ENCODE results near the gene CLEC20A.

The CLEC20A gene

DNA sequence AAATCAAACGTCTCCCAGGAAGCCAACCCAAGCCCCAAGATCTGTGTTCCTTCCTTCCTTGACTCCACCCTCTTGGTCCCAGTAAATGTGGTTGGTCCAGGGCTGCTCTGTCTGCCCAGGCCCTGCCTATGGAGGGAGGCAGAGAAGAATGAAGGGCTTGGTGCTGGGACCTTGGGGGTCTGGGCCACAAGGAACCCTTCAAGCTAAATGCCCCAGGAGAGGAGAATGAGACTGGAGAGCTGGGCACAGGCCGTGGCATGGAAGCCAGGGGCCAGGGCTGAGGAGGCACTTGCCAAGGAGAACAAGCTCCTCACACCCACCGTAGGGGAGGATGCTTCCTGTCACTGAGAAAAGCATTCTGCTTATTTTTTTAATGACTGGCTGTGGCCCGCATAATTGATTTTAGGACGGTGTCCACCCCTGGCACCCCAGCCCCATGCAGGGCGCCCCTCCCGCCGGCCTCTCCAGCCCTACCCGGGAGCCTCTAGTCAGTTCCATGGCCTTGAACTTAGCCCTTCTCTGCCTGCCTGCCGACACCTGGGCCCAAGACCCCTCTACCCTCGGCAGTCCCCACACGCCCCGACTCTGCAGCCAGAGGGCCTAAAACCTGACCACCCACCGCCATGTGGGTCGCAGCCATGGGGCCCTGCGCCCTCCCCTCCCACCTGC, 889 bp downstream of the CLEC20A start:
- no peak for DNase-seq (ENCODE audit: low read depth)
- TF ChIP-seq, protein P1, sequence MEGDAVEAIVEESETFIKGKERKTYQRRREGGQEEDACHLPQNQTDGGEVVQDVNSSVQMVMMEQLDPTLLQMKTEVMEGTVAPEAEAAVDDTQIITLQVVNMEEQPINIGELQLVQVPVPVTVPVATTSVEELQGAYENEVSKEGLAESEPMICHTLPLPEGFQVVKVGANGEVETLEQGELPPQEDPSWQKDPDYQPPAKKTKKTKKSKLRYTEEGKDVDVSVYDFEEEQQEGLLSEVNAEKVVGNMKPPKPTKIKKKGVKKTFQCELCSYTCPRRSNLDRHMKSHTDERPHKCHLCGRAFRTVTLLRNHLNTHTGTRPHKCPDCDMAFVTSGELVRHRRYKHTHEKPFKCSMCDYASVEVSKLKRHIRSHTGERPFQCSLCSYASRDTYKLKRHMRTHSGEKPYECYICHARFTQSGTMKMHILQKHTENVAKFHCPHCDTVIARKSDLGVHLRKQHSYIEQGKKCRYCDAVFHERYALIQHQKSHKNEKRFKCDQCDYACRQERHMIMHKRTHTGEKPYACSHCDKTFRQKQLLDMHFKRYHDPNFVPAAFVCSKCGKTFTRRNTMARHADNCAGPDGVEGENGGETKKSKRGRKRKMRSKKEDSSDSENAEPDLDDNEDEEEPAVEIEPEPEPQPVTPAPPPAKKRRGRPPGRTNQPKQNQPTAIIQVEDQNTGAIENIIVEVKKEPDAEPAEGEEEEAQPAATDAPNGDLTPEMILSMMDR (conservative IDR thresholded peaks at IDR 0.05; ENCODE audit: control insufficient read depth, insufficient read depth, low read depth, low read length): no peak

GRCh38 chr1:178495158-178495557, 1.6 kb downstream of the CLEC20A start:
- TF ChIP-seq, protein P1 (conservative IDR thresholded peaks at IDR 0.05; ENCODE audit: control insufficient read depth, insufficient read depth, low read depth, low read length): no peak
- DNase-seq (ENCODE audit: low read depth): no peak
- H3K4me3 ChIP-seq (ENCODE audit: control insufficient read depth, low read depth, low read length): no peak overlapping the region

More for the DNA sequence above, 889 bp downstream of the CLEC20A start:
- no peak overlapping the region for H3K4me3 ChIP-seq (ENCODE audit: control insufficient read depth, low read depth, low read length)

DNA sequence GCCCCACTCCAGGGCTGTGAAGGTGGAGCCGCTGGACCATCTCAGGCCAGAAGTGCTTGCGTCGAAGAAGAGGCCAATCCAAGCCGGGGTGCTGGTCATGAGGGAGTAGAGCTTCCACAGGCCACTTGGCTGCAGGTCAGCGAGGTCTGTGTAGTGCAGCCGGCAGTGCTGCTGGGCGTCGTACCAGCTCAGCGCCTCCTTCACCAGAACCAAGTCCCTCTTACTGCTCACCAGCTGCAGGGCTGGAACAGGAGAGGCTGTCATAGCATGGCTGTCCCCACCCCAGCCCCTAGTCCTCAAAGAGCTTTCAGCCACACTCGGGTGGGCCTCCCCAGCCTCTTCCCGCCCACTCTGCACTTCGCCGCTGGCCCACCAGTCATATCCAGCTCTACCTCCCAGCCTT, 2.2 kb downstream of the CLEC20A start:
- TF ChIP-seq, protein P1 (conservative IDR thresholded peaks at IDR 0.05; ENCODE audit: control insufficient read depth, insufficient read depth, low read depth, low read length): no peak
- no peak overlapping the region for H3K4me3 ChIP-seq (ENCODE audit: control insufficient read depth, low read depth, low read length)
- no peak for DNase-seq (ENCODE audit: low read depth)

DNA sequence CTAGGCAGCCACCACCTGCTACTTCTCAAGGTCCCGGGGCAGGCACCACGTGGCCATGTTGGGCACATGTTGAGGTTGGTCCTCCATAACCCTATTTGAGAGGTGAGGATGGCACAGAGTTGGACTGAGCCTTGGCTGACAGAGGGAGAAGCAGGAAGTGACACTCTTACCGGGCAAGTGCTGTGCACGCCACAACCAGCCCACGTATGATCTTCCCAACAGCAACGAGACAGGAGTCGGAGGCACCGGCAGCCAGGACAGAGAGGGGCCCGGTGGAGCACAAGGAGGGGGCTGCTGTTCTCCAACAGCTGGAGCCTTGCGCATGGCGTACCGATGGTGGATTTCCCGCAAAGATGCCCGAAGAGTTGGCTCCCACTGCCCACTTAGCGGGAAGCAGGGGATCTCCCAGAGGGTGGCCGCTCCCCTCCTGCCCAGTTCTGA, 3.4 kb downstream of the CLEC20A start:
- TF ChIP-seq, protein P1 (conservative IDR thresholded peaks at IDR 0.05; ENCODE audit: control insufficient read depth, insufficient read depth, low read depth, low read length): no peak
- H3K4me3 ChIP-seq (ENCODE audit: control insufficient read depth, low read depth, low read length): no peak overlapping the region
- no peak for DNase-seq (ENCODE audit: low read depth)

DNA sequence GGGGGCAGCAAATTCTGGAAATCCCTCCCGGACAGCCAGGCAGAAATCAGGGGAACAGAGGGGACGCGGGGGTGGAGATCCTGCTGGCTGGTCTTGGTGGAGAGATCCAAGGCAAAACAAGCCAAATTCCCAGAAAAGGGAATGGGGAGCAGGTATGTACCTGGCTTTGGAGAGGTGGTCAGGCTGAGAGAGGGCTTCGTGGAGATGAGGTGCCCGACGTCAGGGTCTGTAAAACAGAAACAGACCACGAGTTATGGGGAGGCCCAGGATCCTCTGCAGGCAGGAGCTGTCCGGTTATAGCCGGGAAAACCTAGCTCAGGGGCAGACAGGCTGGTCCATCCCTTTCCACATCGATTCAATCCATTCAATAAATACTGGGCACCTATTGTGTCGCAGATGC, 4.4 kb downstream of the CLEC20A start:
- DNase-seq (ENCODE audit: low read depth): no peak
- TF ChIP-seq, protein P1 (conservative IDR thresholded peaks at IDR 0.05; ENCODE audit: control insufficient read depth, insufficient read depth, low read depth, low read length): no peak
- H3K4me3 ChIP-seq (ENCODE audit: control insufficient read depth, low read depth, low read length): no peak overlapping the region

DNA sequence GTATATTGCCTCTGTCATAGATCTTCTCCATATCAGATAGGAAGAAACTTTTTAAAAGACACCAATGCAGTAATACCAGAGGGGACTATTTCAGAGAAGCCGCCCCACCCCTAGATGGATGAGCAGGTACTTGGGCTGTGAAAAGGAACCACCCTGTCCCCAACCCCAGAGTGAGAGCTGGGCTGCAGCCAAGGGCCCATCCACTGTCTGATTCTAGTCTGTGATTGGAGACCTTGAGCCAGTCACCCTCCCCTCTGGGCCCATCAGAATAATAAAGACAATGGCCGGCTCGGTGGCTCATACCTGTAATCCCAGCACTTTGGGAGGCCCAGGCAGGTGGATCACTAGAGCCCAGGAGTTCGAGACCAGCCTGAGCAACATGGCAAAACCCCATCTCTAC, 5.0 kb downstream of the CLEC20A start:
- TF ChIP-seq, protein P1 (conservative IDR thresholded peaks at IDR 0.05; ENCODE audit: control insufficient read depth, insufficient read depth, low read depth, low read length): no peak

More for the DNA sequence above, 5.0 kb downstream of the CLEC20A start:
- DNase-seq (ENCODE audit: low read depth): no peak
- H3K4me3 ChIP-seq (ENCODE audit: control insufficient read depth, low read depth, low read length): no peak overlapping the region
